Fibroblast of skin of scalp (primary cell): Measurements from ENCODE around the gene FAF1.
"Not testable (repeated sequence)": the region's sequence is repeated elsewhere in the genome, so short reads cannot be mapped to it uniquely, and the experiment has no call there.

Source experiments
- DNase-seq: peaks from one replicate; pipeline ENCODE4 v3.0.0-alpha.2; 2013

Gene FAF1

DNA sequence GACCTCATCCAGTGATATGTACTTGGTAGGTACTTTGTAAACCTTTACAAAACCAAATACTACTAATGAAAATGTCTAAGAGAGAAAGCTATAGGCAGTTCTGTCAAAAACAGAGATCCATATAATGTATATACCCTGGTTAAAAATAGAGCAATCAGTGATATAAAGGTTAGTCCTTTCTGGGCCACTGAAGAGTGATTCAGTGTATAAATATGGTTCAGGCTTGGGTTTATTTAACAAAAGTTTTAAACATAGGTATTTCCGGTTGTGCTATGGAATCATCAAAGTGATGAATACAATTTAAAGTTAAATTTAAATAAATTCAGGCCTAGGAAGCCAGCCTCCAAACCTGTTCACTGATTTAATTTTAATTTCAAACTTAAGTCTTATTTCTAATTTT is 428.5 kb downstream of the FAF1 start:
- no peak for DNase-seq

DNA sequence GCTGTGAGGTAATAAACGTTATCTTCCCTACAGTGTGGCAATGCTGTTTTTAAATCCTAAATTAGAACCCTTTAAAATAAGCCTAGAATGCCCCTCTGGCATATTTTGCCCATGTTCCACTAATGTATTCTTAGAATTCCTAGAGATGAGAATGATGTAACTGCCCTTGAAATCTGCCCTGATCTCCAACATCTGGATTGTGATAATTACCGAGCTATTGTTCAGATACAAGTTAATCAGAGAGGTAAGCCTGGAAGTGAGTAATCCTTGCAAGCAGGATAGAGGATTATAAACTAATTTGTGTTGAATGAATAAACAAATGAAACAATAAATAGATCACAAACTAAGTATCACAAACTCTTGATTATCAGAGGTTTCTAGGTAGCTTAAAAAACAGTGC is 429.0 kb downstream of the FAF1 start:
- no peak for DNase-seq

DNA sequence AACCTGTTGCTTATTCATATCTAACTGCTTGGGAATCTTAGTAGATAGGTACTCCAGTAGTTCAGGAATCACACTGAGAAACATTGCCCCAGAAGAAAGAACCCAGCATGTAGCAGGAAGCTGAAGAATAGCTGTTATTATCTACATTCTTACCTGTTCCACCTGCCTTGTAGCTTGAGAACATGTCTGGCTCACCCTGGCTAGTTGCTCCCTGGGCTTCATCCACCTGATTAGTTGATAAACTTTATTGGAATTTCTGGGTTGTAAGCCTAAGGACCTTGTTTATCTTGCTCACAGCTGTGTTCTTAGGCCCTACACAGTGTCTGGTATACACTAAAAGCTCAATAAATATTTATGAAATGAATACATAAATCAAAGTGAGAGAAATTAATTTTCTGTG is 430.6 kb downstream of the FAF1 start:
- DNase-seq: no peak

DNA sequence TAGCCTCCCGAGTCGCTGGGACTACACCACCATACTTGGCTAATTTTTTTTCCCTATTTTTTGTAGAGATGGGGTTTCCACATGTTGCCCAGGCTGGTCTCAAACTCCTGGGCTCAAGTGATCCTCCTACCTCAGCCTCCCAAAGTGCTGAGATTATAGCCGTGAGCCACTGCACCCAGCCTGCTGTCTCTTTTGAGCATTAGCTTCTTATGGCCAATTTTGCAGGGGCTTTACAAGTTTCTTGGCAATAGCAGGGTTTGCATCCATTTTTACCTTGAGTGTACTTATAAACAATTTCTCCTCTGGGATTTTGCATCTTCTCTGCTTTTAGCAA is 432.1 kb downstream of the FAF1 start:
- not testable (repeated sequence) for DNase-seq

DNA sequence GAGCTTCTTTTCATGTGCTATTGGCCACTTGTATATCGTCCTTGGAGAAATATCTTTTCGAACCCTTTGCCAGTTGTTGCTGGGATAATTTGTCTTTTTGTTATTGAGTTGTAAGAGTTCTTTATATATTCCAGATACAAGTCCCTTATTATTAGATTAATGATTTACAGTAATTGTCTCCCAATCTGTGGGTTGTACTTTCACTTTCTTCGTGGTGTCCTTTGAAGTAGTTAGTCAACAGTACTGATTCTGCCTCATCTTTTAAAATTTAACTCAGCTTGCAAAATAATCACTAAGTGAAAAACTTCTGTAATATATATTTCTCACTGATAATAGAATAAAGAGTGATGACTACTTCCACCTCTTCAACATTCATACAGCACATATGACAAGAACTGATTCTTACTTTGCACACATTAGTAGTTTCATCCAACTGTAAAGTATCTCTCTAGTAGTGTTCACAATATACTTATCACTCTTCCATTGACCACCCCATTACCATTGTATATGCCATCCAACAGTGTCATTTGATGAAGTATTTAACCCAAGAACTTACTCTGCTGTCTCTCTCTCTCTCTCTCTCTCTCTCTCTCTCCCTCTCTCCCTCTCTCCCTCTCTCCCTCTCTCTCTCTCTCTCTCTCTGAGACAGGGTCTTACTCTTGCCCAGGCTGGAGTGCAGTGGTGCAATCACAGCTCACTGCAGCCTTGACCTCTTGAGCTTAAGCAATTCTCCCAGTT is 432.6 kb downstream of the FAF1 start:
- DNase-seq: no peak

DNA sequence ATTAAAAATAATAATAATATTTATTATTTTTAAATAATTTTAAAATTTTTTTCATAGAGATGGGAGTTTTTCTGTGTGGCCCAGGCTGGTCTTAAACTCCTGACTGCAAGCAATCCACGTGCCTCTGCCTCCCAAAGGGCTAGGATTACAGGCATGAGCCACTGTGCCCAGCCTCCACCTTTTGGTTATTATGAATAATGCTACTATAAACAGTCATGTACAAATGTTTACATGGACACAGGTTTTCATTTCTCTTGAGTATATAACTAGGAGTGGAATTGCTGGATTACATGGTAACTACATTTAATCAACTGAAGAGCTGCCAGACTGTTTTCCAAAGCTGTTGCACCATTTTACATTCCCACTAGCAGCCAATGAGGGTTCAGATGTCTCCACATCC is 433.6 kb downstream of the FAF1 start:
- DNase-seq: no peak

DNA sequence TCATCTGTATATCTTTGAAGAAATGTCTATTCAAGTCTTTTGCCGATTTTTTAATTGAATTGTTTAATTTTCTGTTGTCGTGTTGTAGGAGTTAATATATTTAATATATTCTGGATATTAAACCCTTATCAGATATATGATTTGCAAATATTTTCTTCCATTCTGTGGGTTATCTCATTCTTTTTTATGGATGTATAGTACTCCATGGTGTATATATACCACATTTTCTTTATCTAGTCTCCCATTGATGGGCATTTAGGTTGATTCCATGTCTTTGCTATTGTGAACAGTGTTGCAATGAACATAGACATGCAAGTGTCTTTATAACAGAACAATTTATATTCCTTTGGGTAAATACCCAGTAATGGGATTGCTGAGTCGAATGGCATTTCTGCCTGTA is 436.5 kb downstream of the FAF1 start:
- no peak for DNase-seq

DNA sequence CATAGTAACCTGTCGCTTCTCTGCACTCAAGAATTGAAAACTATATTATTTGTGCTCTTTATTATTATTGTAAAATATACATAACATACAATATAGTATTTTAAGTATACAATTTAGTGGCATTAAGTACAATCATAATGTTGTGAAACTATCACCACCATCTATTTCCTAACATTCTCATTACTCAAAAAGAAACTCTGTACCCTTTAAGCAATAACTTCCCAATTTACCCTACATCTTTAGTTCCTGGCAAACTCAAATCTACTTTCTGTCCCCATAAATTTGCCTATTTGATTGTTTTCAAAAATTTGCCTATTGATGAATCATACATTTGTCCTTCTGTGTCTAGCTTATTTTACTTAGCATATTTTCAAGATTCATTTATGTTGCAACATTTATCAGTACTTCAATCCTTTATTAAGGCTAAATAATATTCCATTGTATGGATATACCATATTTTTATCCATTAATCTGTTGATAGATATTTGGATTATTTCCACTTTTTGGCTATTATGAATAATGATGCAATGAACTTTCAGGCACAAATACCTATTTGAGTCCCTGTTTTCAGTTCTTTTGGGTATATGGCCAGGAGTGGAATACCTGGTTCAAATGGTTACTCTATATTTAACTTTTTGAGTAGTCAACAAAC is 437.2 kb downstream of the FAF1 start:
- DNase-seq: no peak

DNA sequence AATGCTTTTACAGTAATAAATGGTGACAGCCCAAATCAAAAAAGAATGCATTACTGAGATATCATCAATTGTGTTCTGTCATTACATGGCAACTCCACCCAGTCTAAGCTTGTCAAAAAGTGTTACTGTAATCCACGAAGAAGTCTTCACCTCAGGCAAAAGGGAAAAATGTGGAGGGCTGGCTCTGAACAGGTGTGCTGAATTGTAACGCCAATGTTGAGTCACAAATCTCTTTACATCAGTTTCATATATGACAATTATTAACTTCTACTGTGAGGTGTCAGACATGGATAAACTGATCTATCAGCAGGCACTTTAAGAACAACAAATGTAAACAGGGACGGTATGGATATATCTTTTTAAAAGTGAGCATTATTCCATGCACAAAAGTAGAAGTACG is 438.4 kb downstream of the FAF1 start:
- no peak for DNase-seq

DNA sequence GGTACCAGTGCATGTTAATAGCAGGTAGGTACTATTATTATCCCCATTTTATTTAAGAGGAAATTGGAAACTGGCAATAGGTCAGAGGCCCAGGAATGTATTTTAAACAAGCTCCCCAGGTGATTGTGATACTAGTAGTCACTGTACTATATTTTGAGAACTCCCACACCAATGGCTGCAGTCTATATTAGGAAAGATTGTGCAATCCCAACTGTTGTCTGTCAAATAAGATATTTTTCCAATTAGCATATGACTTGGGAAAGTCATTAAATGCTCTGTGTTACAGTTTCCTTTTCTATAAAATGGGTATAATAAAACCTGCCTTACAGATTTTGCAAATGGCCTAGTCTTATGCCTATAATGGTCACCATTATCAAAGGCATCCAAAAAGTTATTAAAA is 442.6 kb downstream of the FAF1 start:
- DNase-seq: no peak

DNA sequence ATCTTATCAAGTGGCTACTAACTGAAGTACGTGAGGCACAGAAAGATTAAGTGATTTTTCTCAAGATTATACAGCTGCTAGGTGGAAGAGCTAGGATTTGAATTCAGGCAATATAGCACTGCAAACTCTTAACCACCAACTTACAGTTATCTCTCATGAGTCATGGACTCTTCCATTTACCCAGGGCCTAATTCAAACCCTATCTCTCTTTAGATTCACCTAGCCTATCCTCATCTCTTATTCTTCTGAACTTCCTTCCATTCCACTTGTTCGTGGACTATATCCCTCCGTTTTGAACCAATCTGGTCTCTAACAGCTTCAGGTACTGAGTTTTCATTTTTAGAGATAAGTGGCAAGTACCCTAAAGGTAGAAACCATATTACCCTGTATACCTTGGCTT is 444.0 kb downstream of the FAF1 start:
- no peak for DNase-seq

DNA sequence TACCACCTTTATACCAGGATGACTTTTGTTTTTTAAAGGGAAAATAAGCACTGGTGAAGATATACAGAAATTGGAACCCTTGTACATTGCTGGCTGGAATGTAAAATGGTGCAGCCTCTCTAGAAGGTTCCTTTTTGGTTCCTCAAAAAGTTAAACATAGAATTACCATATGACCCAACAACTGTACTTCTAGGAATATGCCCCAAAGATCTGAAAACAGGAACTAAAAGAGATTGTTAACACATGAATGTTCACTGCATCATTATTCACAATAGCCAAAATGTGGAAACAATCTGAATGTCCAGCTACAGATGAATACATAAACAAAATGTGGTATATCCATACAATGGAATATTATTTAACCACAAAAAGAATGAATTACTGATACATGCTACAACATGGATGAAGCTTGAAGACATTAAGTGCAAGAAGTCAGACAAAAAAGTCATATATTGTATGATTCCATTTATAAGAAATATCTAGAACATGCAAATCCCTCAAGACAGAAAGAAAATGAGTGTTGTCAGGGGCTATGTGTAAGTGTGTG is 452.0 kb downstream of the FAF1 start:
- no peak for DNase-seq

DNA sequence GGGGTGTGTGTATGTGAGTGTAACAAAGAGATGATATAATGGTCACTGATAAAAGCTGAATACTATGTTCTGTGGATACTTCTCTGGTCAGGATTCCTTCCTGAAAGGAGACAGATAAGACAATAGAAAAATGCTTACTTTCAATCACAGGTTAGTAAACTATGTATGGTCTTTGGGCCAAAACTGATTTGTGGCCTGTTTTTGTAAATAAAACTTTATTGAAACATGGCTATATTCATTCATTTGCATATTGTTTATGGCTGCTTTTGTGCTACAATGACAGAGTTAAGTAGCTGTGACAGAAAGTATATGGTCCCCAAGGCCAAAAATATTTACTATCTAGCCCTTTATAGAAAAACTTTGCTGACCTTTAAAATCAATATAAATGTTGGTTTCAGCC is 454.6 kb downstream of the FAF1 start:
- no peak for DNase-seq

DNA sequence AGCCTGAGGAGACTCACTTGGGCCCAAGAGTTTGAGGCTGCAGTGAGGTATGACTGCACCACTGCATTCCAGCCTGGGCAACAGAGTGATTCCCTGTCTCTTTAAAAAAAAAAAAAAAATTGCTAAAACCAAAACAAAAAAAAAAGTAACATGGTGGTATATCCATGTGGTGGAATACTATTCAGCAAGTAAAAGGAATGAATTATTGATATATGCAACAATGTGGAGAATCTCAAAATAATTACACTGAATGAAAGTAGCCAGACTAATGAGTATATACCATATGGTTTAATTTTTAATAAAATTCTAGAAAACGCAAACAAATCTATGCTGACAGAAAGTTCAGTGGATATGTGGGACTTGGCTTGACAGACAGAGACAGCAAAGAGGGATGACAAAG is 456.6 kb downstream of the FAF1 start:
- no peak for DNase-seq

DNA sequence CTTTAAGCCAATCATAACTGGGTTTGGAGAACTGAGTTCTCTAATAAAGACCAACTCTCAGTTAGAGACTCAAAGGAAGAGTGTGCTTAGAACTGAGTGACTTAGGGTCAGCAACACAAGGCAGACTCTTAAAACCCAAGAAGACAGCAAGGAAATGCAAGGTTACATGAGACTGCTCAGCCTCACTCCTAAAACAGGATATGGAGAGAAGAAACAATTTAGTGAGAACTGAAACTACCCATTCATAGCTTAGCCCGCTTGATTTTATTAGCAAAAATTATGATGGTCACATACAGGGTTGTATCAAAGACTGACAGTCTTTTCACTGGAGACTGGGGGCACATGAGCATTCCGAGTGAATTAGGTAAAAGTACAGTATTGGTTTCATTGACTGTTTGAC is 457.9 kb downstream of the FAF1 start:
- no peak for DNase-seq

DNA sequence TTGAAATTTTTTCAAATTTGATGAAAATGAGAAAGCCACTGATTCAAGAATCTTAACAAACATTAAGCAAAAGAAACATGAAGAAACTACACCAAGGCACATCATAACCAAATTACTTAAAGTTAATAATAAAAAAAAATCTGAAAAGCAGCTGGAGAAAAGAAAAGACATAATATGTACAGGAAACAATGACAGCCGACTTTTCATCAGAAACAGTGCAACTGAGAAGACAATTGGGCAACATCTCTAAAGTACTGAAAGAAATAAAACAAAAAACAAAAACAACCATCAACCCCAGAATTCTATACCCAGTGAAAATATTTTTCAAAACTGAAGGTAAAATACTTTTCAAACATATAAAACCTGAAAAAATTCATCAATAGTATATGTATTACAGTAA is 463.1 kb downstream of the FAF1 start:
- no peak for DNase-seq

DNA sequence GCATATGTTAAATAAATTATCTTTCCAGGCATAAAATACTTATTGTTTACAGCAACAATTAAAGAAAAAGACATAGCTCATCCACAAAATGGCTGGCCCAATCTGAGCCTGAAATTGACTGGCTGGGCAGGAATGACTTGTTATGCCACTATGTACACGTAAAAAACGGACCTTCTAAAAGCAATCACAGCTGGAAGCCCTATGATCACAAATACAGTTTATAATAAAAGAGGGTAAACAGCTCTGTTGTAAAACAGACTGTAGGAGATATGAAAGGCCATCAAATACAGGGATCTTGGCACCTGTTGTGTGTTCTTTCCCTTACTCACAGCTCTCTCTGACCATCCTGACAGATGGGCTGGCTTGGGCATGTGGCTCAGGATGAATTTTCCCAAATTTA is 466.4 kb downstream of the FAF1 start:
- no peak for DNase-seq

DNA sequence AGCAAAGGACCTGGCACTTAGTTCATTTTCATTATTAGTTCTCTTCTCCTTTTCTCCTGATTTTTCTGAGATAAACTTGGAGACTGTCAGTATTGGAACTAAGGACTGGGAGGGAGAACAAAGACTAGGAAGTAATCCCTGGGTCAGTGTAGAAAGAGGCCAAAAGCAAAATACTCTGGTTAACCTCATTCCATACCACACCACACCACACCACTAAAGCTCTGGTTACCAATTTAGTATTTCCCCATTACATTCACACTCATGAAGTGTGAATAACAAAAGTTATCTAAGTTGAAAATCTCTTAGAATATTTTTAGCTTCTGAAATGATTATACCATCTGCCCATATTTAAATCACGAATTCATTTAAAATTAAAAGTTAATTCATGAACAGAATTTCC is 467.9 kb downstream of the FAF1 start:
- no peak for DNase-seq

DNA sequence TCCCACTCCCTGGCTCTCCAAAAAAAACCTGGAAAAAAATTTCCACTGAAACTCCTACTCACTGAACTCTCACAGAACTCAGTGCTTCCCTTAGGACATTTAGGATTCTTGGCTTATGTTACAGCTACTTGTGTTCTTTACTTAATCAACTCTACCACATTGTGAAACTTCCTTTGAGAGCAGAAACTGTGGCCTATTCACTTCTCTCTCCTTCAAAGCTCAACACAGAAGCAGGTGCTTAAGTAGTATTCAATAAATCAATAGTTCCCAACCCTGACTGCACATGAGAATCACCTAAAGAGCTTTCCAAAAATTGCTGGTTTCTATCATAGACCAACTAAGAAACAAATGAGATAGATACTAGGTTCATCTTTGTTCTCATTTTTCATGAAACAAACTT is 468.9 kb downstream of the FAF1 start:
- no peak for DNase-seq

DNA sequence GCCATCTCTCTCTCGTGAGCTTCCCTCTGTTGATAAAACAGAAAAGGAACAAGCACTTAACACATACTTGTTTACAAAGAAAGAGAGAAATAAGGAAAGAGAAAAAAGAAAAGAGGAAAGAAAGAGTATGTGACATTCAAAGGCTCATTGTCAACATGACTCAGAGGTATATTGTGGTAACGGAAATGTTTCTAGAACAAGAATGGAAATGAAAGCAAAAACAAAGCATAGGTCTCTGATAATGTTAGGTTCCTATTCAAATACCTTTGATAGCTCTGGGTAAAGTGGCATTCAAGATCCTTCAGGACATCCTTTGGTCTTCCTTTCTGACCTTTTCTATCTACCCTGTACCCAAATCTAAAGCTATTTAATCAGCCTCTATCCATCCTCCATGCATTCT is 469.4 kb downstream of the FAF1 start:
- no peak for DNase-seq

DNA sequence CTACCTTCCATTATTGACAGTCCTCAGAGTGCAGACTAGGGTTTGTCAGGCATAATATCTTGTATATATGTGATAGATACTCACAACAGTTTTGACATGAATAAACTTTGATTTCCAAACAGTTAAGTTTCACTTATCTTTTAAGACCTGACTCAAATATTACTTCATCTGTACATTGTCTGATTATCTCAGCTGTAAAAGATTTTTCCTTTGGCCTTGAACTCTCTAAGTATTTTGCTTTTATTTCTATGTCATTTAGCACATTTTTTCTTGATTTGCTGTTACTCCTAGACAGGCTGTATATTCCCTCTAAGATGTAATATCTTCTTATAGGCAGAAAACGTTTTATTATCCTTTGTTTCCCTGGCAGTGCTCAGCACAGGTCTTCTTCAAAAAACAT is 471.2 kb downstream of the FAF1 start:
- DNase-seq: no peak

DNA sequence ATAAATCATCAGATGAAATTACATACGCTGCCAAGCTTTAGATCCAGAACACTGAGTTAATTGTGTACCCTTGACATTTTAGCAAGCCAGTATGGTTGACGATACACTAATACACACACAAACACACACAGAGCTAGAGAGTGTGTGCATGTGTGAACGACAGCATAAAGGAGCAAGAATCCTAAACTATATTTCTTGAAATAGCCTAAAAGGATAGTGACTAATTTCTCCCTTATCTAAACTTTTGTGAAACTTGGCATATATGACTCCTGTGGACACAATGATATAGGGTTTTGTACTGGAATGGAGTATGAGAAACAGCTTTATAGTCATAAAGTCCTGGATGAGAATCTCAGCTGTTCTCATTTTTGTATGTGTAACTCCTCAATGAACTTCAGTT is 471.7 kb downstream of the FAF1 start:
- no peak for DNase-seq

DNA sequence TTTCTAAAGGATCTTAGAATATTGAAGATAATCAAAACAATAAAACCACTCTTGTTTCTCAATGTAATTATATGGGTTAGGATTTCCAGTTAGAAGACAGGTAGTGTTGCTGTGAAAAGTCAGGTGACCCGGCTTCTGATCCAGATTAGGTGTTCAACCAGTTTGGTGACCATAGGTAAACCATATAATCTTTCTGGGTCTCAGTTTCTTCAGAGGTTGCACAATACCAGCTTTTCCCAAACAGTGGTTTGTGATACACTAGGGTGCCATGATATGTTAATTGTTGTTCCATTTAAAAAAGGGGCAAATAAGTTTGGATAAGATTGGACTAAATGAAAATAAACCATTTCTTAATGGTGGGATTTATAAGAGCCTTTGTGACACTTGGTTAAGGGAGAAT is 472.3 kb downstream of the FAF1 start:
- no peak for DNase-seq

DNA sequence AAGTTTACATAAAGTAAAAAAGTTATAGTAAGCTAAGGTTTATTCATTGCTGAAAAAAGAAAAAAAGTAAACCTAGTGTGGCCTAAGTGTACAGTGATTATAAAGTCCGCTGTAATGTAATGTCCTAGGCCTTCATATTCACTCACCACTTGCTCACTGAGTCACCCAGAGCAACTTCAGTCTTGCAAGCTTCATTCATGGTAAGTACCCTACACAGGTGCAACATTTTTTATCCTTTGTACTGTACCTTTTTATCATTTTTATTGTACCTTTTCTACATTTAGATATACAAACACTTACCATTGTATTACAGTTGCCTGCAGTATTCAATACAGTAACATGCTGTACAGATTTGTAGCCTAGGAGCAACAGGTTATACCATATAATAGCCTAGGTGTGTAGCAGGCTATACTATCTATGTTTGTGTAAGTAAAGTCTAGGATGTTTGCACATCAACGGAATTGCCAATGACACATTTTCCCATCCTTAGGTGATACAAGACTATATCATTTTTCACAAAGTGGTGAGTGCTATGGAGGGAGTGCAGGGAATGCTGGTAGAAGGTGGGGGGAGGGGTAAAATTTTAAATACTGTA is 478.8 kb downstream of the FAF1 start:
- no peak for DNase-seq
